NCI-H1930 (cell line): ENCODE measurements around the gene ARAP3.

Source experiments
- DNase-seq, 2 experiments: peaks; one replicate each; lab custom pipeline; 2025; lab: John Stamatoyannopoulos, UW

ARAP3 gene

GRCh38 chr5:141703133-141703561, 21.1 kb upstream of the ARAP3 start:
- no peak for DNase-seq

- no peak for DNase-seq
These were observed 19.5 kb upstream of the ARAP3 start for GRCh38 chr5:141701360-141702119.

GRCh38 chr5:141697586-141697985, 15.6 kb upstream of the ARAP3 start:
- no peak for DNase-seq

- DNase-seq = no peak
These were observed 14.4 kb upstream of the ARAP3 start for GRCh38 chr5:141696431-141696830.

GRCh38 chr5:141695627-141696215, 13.7 kb upstream of the ARAP3 start:
- DNase-seq = no peak

- no peak for DNase-seq
These were observed 12.4 kb upstream of the ARAP3 start for GRCh38 chr5:141694479-141694878.

GRCh38 chr5:141692919-141693725, 11.1 kb upstream of the ARAP3 start:
- DNase-seq = no peak

GRCh38 chr5:141692533-141692888, 10.5 kb upstream of the ARAP3 start:
- DNase-seq = no peak

- peak; percentile 35 to 60 for DNase-seq
These were observed 10.0 kb upstream of the ARAP3 start for GRCh38 chr5:141691867-141692532.

- no peak for DNase-seq
These were observed 9.3 kb upstream of the ARAP3 start for GRCh38 chr5:141691286-141691866.

- DNase-seq = no peak
These were observed 4.8 kb upstream of the ARAP3 start for GRCh38 chr5:141686648-141687416.

GRCh38 chr5:141685591-141685990, 3.6 kb upstream of the ARAP3 start:
- DNase-seq = no peak

GRCh38 chr5:141683596-141684141, 1.6 kb upstream of the ARAP3 start:
- no peak for DNase-seq

GRCh38 chr5:141681295-141681694, 735 bp downstream of the ARAP3 start:
- DNase-seq = no peak

- no peak for DNase-seq
These were observed 1.3 kb downstream of the ARAP3 start for GRCh38 chr5:141680751-141681201.

- no peak for DNase-seq
These were observed 1.9 kb downstream of the ARAP3 start for GRCh38 chr5:141680178-141680577.

GRCh38 chr5:141677415-141677814, 4.6 kb downstream of the ARAP3 start:
- DNase-seq = no peak

GRCh38 chr5:141675672-141676071, 6.4 kb downstream of the ARAP3 start:
- no peak for DNase-seq

- DNase-seq = no peak
These were observed 7.3 kb downstream of the ARAP3 start for GRCh38 chr5:141674747-141675146.

- DNase-seq = no peak
These were observed 8.9 kb downstream of the ARAP3 start for GRCh38 chr5:141672841-141673813.
